ENCODE data around the gene FOXJ3. TPM values are rescaled to one million over a fixed set of nuclear protein-coding genes. Genes with fewer than 3 reads are reported as not detected.

FOXJ3 gene
- total RNA-seq, 1 experiment from 2014 or later = 55.3 TPM

DNA sequence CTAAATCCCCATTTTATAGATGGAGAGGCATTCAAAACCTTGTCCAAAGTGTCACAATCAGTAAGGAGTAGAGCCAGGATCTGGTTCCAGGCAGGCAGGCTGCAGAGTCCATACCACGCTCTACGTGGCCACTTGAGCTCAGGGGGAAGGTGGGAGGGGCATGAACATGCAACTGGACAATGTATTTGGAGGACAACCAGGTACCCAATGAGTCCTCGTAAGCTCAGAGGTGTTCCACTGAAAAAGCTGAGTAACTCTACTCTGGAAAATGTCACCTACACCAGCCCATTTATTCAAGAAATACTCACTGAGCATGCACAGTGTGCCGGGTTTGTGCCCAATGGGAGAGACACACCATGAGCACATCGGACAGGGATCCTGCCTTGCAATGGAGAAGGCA, 193.1 kb downstream of the FOXJ3 start:
- TF ChIP-seq, protein P1, sequence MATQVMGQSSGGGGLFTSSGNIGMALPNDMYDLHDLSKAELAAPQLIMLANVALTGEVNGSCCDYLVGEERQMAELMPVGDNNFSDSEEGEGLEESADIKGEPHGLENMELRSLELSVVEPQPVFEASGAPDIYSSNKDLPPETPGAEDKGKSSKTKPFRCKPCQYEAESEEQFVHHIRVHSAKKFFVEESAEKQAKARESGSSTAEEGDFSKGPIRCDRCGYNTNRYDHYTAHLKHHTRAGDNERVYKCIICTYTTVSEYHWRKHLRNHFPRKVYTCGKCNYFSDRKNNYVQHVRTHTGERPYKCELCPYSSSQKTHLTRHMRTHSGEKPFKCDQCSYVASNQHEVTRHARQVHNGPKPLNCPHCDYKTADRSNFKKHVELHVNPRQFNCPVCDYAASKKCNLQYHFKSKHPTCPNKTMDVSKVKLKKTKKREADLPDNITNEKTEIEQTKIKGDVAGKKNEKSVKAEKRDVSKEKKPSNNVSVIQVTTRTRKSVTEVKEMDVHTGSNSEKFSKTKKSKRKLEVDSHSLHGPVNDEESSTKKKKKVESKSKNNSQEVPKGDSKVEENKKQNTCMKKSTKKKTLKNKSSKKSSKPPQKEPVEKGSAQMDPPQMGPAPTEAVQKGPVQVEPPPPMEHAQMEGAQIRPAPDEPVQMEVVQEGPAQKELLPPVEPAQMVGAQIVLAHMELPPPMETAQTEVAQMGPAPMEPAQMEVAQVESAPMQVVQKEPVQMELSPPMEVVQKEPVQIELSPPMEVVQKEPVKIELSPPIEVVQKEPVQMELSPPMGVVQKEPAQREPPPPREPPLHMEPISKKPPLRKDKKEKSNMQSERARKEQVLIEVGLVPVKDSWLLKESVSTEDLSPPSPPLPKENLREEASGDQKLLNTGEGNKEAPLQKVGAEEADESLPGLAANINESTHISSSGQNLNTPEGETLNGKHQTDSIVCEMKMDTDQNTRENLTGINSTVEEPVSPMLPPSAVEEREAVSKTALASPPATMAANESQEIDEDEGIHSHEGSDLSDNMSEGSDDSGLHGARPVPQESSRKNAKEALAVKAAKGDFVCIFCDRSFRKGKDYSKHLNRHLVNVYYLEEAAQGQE (IDR thresholded peaks at IDR 0.05; ENCODE audit: insufficient read depth in 1 of 2, low read depth in 2 of 2, low read length in 1 of 2) = no peak
- no peak for TF ChIP-seq TCF7L2 (IDR thresholded peaks at IDR 0.05; ENCODE audit: low read depth, low read length)
- TF ChIP-seq POLR2AphosphoS5 (IDR thresholded peaks at IDR 0.05; ENCODE audit: low read depth, low read length) = no peak
- TF ChIP-seq, protein P2, sequence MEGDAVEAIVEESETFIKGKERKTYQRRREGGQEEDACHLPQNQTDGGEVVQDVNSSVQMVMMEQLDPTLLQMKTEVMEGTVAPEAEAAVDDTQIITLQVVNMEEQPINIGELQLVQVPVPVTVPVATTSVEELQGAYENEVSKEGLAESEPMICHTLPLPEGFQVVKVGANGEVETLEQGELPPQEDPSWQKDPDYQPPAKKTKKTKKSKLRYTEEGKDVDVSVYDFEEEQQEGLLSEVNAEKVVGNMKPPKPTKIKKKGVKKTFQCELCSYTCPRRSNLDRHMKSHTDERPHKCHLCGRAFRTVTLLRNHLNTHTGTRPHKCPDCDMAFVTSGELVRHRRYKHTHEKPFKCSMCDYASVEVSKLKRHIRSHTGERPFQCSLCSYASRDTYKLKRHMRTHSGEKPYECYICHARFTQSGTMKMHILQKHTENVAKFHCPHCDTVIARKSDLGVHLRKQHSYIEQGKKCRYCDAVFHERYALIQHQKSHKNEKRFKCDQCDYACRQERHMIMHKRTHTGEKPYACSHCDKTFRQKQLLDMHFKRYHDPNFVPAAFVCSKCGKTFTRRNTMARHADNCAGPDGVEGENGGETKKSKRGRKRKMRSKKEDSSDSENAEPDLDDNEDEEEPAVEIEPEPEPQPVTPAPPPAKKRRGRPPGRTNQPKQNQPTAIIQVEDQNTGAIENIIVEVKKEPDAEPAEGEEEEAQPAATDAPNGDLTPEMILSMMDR (IDR thresholded peaks at IDR 0.05) = no peak
- no peak for TF ChIP-seq SIN3A (IDR thresholded peaks at IDR 0.05; ENCODE audit: borderline replicate concordance, insufficient read depth, low read depth, low read length)
- ATAC-seq (no peak), DNase-seq (ENCODE audit: low read depth, low spot score) (no peak)
- no peak overlapping the region for H3K4me3 ChIP-seq (ENCODE audit: low read depth in 2 of 2, low read length in 2 of 2)
- POLR2A ChIA-PET = no interaction called here
- no peak overlapping the region for H3K27ac ChIP-seq (ENCODE audit: low read length)
- intact Hi-C loops (cut with micrococcal nuclease; ENCODE audit: unreplicated experiment) (no loop called here), in situ Hi-C loops (cut with HindIII; ENCODE audit: low pct_unique_long_range_greater_than_20kb, low sequenced_read_pairs) (no loop called here)
- H3K9me3 ChIP-seq (ENCODE audit: control insufficient read depth, insufficient read depth, low read depth, low read length) = no peaks in the 10 kb centered on the region
- no TSS peak for BruUV-seq (replicated peaks)
- no peaks in the 10 kb centered on the region for H3K4me1 ChIP-seq (ENCODE audit: control insufficient read depth, insufficient read depth, low read length)
- no peaks in the 10 kb centered on the region for H3K36me3 ChIP-seq (ENCODE audit: control insufficient read depth, insufficient read depth, low read length)
- CTCF ChIA-PET = no interaction called here
- H3K27me3 ChIP-seq (ENCODE audit: control insufficient read depth, insufficient read depth, low read length) = no peaks in the 10 kb centered on the region; the same call in 1 of the 2 replicates

DNA sequence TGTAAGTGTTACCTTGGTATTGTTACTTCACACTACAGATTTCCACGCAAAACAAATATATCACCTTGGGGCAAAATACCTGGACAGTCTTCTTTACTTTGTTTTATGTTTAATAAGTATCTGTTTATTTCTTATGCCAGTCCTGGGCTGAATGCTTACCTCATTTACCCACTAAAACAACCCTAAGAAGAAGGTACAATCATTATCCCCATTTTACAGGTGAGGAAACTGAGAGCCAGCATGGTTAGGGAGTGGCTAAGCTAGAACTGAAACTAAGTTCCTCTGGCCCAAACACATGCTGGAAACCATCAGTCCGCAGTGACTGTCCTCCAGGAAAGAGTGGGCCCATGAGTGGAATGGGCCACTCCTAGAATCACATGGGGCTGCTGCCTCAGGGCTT, 194.8 kb downstream of the FOXJ3 start:
- no peak overlapping the region for H3K27ac ChIP-seq (ENCODE audit: low read length)
- H3K4me3 ChIP-seq (ENCODE audit: low read depth in 2 of 2, low read length in 2 of 2) = no peak overlapping the region
- CTCF ChIA-PET = no interaction called here
- no peaks in the 10 kb centered on the region for H3K36me3 ChIP-seq (ENCODE audit: control insufficient read depth, insufficient read depth, low read length)
- H3K4me1 ChIP-seq (ENCODE audit: control insufficient read depth, insufficient read depth, low read length) = no peaks in the 10 kb centered on the region
- no TSS peak for BruUV-seq (replicated peaks)
- ATAC-seq (no peak), DNase-seq (ENCODE audit: low read depth, low spot score) (no peak)
- intact Hi-C loops (cut with micrococcal nuclease; ENCODE audit: unreplicated experiment) (no loop called here), in situ Hi-C loops (cut with HindIII; ENCODE audit: low pct_unique_long_range_greater_than_20kb, low sequenced_read_pairs) (no loop called here)
- no peaks in the 10 kb centered on the region for H3K9me3 ChIP-seq (ENCODE audit: control insufficient read depth, insufficient read depth, low read depth, low read length)
- TF ChIP-seq, protein P1 (IDR thresholded peaks at IDR 0.05; ENCODE audit: insufficient read depth in 1 of 2, low read depth in 2 of 2, low read length in 1 of 2) = no peak
- TF ChIP-seq, protein P2 (IDR thresholded peaks at IDR 0.05) = no peak
- H3K27me3 ChIP-seq (ENCODE audit: control insufficient read depth, insufficient read depth, low read length) = peaks cover 3% of the 10 kb centered on the region; the same call in 1 of the 2 replicates
- POLR2A ChIA-PET = no interaction called here
